ENCODE results near the gene SLC1A7. TPM values are rescaled to one million over a fixed set of nuclear protein-coding genes. Genes with fewer than 3 reads are reported as not detected.

SLC1A7 gene
- total RNA-seq, 2 donors from 2014 or later = 1.7 to 2.5 TPM

GRCh38 chr1:53060579-53060978 lies 81.9 kb downstream of the SLC1A7 start:
- no peak for DNase-seq (ENCODE audit: low spot score)
- intact Hi-C loops (cut with DNase I) = loop anchor here (10.0 kb wide), 2 partner anchors 124 to 136 kb away; partner anchors contain the start of genes ECHDC2 (in 1 of the 2) and SCP2 (in 1 of the 2)

DNA sequence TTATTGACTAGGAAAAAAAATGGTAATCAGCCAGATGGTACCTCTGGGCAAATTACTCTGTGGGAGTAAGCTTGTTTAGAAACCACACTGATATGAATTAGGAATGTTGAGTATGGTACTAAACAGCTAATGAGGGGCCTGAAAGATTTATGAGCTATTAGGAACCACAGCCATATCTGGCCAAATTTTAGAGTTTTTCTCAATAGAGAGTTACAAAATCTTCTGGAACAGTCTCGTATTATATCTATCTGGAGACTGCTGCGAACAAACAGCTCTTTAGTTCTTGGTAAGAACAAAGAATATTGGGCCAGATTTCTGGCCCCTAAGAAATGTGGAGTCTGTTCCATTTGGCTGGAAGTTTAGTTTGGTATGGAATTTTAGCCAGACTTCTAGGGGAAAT lies 85.3 kb downstream of the SLC1A7 start:
- no peak for DNase-seq (ENCODE audit: low spot score)
- intact Hi-C loops (cut with DNase I) = no loop called here

- DNase-seq (ENCODE audit: low spot score) = no peak
- intact Hi-C loops (cut with DNase I) = no loop called here
Observed at GRCh38 chr1:53051676-53052075, 90.8 kb downstream of the SLC1A7 start.

- DNase-seq (ENCODE audit: low spot score) = no peak
- intact Hi-C loops (cut with DNase I) = no loop called here
Observed at GRCh38 chr1:53050310-53050709, 92.1 kb downstream of the SLC1A7 start.

DNA sequence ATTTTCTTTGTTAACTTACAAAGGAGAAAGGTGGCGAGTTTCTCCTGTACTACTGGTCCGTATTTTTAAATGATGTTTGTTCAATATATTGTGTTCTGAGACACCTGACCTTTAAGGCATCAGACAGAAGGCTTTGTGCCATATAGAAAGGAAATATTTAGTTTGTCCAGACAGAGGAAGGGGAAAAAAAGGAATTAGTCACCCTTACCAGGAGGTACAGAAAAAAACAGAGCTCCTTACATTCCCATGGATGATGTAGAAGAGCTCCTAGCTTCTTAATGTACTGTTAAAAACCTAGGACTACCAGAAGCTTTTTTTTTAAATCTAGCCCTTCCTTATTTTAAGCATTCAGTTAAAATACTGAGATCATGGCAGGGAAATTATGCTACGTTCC lies 92.9 kb downstream of the SLC1A7 start:
- DNase-seq (ENCODE audit: low spot score) = no peak
- intact Hi-C loops (cut with DNase I) = no loop called here

DNA sequence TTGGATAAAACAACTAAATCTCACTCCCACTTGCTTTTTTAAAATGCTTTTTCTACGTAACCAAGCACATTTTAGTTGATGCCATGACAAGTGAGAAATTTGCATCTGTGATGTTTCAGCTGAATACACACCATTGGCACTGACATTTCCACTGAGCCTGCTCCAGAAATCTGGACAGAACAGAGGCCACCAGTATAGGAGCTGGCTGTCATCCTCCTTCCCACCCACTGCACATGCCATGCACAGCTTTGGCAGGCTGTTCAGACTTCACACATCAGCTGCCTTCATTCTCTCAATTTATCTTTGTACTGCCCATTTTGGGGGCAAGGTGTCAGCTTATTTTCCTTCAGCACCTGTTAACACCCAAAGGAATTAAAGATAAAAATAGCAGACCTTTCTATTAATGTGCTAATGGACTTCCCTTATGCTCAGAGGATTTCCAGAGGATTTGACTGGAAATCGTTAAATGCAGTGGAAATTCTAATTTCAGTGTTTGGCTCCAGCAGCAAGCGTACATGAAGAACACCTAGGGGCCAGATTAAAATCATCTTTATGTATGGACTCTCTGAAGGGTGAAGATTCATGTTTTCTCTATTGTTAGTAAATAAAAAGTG lies 93.4 kb downstream of the SLC1A7 start:
- no peak for DNase-seq (ENCODE audit: low spot score)
- intact Hi-C loops (cut with DNase I) = no loop called here

DNA sequence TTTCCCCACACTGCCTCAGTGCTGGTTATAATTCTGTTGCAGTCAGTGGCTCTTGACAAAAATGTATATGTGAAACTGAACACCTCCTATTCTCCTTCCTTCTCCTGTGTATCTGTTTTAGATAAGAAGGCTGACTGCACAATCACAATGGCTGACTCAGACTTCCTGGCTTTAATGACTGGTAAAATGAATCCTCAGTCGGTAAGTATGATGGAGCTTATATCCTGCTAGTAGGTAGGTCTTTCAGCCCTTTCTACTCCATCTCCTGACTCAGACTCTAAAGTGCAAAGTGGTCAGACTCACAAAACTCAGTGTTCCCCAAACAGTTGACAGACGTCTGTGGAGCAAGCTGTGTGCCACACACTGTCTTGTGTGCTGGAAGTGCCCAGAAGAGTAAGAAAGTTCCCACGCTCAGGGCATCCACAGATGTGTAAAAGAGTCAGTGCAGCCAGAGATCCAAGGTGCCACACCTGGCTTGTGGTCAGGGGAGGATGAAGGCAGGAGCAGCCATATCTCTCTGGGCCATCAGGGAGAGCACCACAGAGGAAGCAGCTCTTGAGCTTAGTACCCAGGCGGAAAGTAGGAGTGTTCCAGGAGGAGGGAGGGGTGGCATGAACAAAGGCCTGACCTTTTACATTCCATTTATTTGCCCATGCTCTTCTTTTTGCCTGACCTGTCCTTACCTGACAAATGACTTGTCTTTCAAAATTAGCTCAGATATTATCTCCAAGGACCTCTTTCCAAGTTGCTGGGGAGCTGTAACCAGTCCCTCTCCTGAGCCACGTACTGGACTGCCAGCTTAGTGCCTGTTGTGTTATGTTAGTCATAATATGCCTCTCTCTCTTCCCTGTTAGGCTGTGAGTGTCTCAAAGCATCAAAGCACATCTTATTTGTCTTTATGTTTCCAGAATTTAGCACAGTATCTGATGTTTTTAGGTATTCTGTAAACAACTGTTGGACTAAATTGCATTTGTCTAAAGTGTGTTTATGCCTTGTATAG lies 94.4 kb downstream of the SLC1A7 start:
- no peak for DNase-seq (ENCODE audit: low spot score)
- intact Hi-C loops (cut with DNase I) = no loop called here

GRCh38 chr1:53046930-53047329 lies 95.5 kb downstream of the SLC1A7 start:
- DNase-seq (ENCODE audit: low spot score) = no peak
- intact Hi-C loops (cut with DNase I) = no loop called here

DNA sequence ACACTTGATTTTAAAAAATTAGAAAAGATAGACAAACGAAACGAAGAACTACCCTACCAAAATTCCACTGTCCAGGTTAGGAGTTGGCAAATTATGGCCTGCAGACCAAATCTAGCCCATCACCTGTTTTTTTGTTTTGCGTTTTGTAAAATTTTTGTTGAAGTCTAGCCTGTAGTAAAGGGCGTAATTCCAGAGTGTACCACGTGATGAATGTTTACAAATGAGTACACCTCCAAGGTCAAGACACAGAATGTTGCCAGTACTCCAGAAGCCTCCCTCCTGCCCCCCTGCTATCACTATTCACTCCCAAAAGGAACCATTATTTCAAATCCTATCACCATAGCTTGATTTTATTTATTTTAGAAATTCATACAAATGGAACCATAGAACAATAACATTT lies 97.5 kb downstream of the SLC1A7 start:
- intact Hi-C loops (cut with DNase I) = loop anchor here in 1 of 2 donors (5.0 kb wide), 1 partner anchor 973 kb away; no protein-coding TSS in a partner anchor
- DNase-seq (ENCODE audit: low spot score) = no peak

DNA sequence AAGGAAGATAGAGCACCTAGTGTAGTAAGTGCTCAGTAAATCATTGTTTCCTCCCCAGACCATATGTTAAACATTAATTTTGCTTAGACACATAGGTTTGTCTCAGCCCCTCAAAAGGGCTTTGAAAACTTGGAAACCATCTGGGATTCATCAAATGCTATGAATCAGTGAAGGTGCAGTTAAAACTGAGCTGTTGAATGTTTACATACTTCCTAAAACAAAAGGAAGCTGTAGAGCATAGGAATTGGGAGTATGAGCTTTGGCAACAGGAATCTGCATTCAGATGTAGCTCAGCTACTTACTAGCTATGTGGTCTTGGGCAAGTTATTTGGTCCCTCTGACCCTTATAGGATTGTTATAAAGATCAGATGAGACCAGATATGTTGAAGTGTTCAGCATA lies 99.2 kb downstream of the SLC1A7 start:
- DNase-seq (ENCODE audit: low spot score) = no peak
- intact Hi-C loops (cut with DNase I) = loop anchor here in 1 of 2 donors (5.0 kb wide), 1 partner anchor 971 kb away; no protein-coding TSS in a partner anchor

DNA sequence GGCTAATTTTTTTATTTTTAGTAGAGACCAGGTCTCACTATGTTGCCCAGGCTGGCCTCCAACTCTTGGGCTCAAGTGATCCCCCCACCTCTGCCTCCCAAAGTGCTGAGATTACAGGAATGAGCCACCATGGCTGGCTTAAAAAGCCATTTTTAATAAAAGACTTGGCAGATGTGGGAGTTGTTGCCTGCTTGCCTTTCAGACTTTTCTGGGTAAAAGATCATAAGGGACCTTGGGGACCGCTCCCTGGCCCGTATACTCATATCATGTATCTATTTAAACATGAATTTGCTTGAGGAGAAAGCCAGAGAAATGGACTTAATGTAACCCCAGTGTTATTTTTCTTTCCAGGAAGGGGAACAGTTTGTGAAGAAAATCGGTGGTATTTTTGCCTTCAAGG lies 103.9 kb downstream of the SLC1A7 start:
- intact Hi-C loops (cut with DNase I) = no loop called here
- no peak for DNase-seq (ENCODE audit: low spot score)

Other genes with a start within 250 kb of the SLC1A7 start
- 10 to 100 TPM; 55.4 to 75.1 TPM for gene ECHDC2, start 220.9 kb downstream of the SLC1A7 start, total RNA-seq
- gene SCP2, start 215.4 kb downstream of the SLC1A7 start, total RNA-seq = 100 to 1,000 TPM; 101 to 137 TPM
- 100 to 1,000 TPM; 155 to 285 TPM for gene PODN, start 80.4 kb downstream of the SLC1A7 start, total RNA-seq
- gene CPT2, start 54.2 kb upstream of the SLC1A7 start, total RNA-seq = 10 to 100 TPM in 1 of 2 donors, 1 to 10 TPM in 1; 9.6 to 16.6 TPM
- gene CZIB, start 78.0 kb upstream of the SLC1A7 start, total RNA-seq = 10 to 100 TPM; 49.4 to 72.5 TPM
- 10 to 100 TPM; 24.0 to 32.2 TPM for gene MAGOH, start 95.9 kb upstream of the SLC1A7 start, total RNA-seq
- gene LRP8, start 185.4 kb upstream of the SLC1A7 start, total RNA-seq = 1 to 10 TPM; 5.7 to 7.2 TPM

Measured in posterior vena cava (tissue), 2 donors.